Adrenal gland (tissue), 5 donors: ENCODE data around the gene PELI2.

Experiments
- POLR2A ChIP-seq, 2 donors: fragments of 450-650 bp; IDR thresholded peaks; one replicate each; pipeline ENCODE4 v1.6.1; 2017; ENCODE audit warnings: antibody characterized with exemption in 2 of 2, mild to moderate bottlenecking in 2 of 2, moderate library complexity in 1 of 2
- TF ChIP-seq, protein P1 (sequence below), 6 experiments: fragments of 450-650 bp in 4 of 6; fragments of 200-600 bp in 2 of 6; sonication (generic) in 1 of 6; IDR thresholded peaks; 1 replicate in 5 of 6; 2 replicates in 1 of 6; pipeline versions ENCODE4 v1.5.1 to v1.8.0; 2016 to 2021; ENCODE audit warnings: antibody characterized with exemption in 6 of 6, mild to moderate bottlenecking in 2 of 6, moderate library complexity in 1 of 6
- donor health status: DM: no; HTN: no; CAD: no.

GRCh38 chr14:56156096-56156495 is 37.9 kb downstream of the PELI2 start:
- TF ChIP-seq, protein P1, sequence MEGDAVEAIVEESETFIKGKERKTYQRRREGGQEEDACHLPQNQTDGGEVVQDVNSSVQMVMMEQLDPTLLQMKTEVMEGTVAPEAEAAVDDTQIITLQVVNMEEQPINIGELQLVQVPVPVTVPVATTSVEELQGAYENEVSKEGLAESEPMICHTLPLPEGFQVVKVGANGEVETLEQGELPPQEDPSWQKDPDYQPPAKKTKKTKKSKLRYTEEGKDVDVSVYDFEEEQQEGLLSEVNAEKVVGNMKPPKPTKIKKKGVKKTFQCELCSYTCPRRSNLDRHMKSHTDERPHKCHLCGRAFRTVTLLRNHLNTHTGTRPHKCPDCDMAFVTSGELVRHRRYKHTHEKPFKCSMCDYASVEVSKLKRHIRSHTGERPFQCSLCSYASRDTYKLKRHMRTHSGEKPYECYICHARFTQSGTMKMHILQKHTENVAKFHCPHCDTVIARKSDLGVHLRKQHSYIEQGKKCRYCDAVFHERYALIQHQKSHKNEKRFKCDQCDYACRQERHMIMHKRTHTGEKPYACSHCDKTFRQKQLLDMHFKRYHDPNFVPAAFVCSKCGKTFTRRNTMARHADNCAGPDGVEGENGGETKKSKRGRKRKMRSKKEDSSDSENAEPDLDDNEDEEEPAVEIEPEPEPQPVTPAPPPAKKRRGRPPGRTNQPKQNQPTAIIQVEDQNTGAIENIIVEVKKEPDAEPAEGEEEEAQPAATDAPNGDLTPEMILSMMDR (IDR thresholded peaks at IDR 0.05), result no peak
- no peak for TF ChIP-seq POLR2A (IDR thresholded peaks at IDR 0.05)
